Neuronal stem cell (in vitro differentiated cells): ENCODE data around the gene RPL38.

ENCODE experiments used
- DNase-seq: peaks from one replicate; pipeline ENCODE4 v3.0.0-alpha.2; 2013; ENCODE audit warnings: low spot score
- H2AFZ ChIP-seq: one replicate; pipeline ENCODE4 v1.6.1; 2013; ENCODE audit warnings: mild to moderate bottlenecking, low read length, inconsistent platforms
- H2AK5ac ChIP-seq: 2 replicates; pipeline ENCODE4 v1.6.1; 2013; ENCODE audit warnings: low read depth, mild to moderate bottlenecking, inconsistent platforms, low read length, moderate library complexity, mixed read lengths
- H2BK120ac ChIP-seq: 2 replicates; pipeline ENCODE4 v1.6.1; 2013; ENCODE audit warnings: low read depth, mild to moderate bottlenecking, inconsistent platforms, low read length, moderate library complexity, mixed read lengths
- H2BK12ac ChIP-seq: one replicate; pipeline ENCODE4 v1.6.1; 2013; ENCODE audit warnings: low read length, inconsistent platforms
- H2BK15ac ChIP-seq: 2 replicates; pipeline ENCODE4 v1.6.1; 2013; ENCODE audit warnings: mild to moderate bottlenecking, low read length, inconsistent platforms, mixed read lengths
- H2BK5ac ChIP-seq: one replicate; pipeline ENCODE4 v1.6.1; 2013; ENCODE audit warnings: inconsistent platforms, mild to moderate bottlenecking, low read length, moderate library complexity
- H3K14ac ChIP-seq: one replicate; pipeline ENCODE4 v1.6.1; 2013; ENCODE audit warnings: low read length, inconsistent platforms
- H3K18ac ChIP-seq: 2 replicates; pipeline ENCODE4 v1.6.1; 2013; ENCODE audit warnings: low read length, inconsistent platforms
- H3K23ac ChIP-seq: 2 replicates; pipeline ENCODE4 v1.6.1; 2013; ENCODE audit warnings: low read depth, mild to moderate bottlenecking, mixed read lengths, low read length, inconsistent platforms; ENCODE audit not compliant: poor library complexity
- H3K27ac ChIP-seq: replicated peaks from 3 replicates; pipeline ENCODE4 v1.5.1; 2013; ENCODE audit warnings: low read length, inconsistent platforms
- H3K27me3 ChIP-seq, 3 experiments: 2 replicates each; pipeline ENCODE4 v1.6.1; 2013; ENCODE audit warnings: low read length in 3 of 3, mild to moderate bottlenecking in 2 of 3, inconsistent platforms in 1 of 3, low read depth in 1 of 3, mixed read lengths in 1 of 3, moderate library complexity in 1 of 3; ENCODE audit not compliant: control insufficient read depth in 3 of 3, insufficient read depth in 3 of 3
- H3K36me3 ChIP-seq, 2 donors: replicated peaks in 1 of 2; 2 replicates each; pipeline ENCODE4 v1.6.1; 2013; ENCODE audit warnings: low read length in 2 of 2; ENCODE audit not compliant: control insufficient read depth in 2 of 2, insufficient read depth in 2 of 2
- H3K4ac ChIP-seq: 2 replicates; pipeline ENCODE4 v1.6.1; 2013; ENCODE audit warnings: inconsistent platforms, mild to moderate bottlenecking, low read length, moderate library complexity
- H3K4me1 ChIP-seq, 2 donors: 1 replicate in 1 of 2; 2 replicates in 1 of 2; pipeline ENCODE4 v1.6.1; 2013; ENCODE audit warnings: low read length in 2 of 2, low read depth in 1 of 2; ENCODE audit not compliant: control insufficient read depth in 2 of 2, insufficient read depth in 1 of 2
- H3K4me2 ChIP-seq: one replicate; pipeline ENCODE4 v1.6.1; 2013; ENCODE audit warnings: mild to moderate bottlenecking, low read length, inconsistent platforms; ENCODE audit not compliant: insufficient read depth, poor library complexity, severe bottlenecking
- H3K4me3 ChIP-seq, 2 donors: 2 replicates each; pipeline ENCODE4 v1.5.1; 2013; ENCODE audit warnings: low read length in 2 of 2, mild to moderate bottlenecking in 2 of 2, inconsistent platforms in 1 of 2, moderate library complexity in 1 of 2
- H3K79me1 ChIP-seq: one replicate; pipeline ENCODE4 v1.6.1; 2013; ENCODE audit warnings: low read depth, mild to moderate bottlenecking, inconsistent platforms, low read length, moderate library complexity
- H3K9ac ChIP-seq: one replicate; pipeline ENCODE4 v1.6.1; 2013; ENCODE audit warnings: mild to moderate bottlenecking, low read depth, low read length, inconsistent platforms; ENCODE audit not compliant: poor library complexity
- H3K9me3 ChIP-seq, 2 donors: replicated peaks in 1 of 2; 2 replicates each; pipeline versions ENCODE3 to v1.6.1; 2013; ENCODE audit warnings: low read length in 2 of 2, mild to moderate bottlenecking in 2 of 2, inconsistent platforms in 1 of 2, low read depth in 1 of 2, mixed read lengths in 1 of 2, moderate library complexity in 1 of 2; ENCODE audit not compliant: control insufficient read depth in 2 of 2, insufficient read depth in 1 of 2
- H4K8ac ChIP-seq: one replicate; pipeline ENCODE4 v1.6.1; 2013; ENCODE audit warnings: low read depth, mild to moderate bottlenecking, inconsistent platforms, low read length, moderate library complexity
- H4K91ac ChIP-seq: one replicate; pipeline ENCODE4 v1.6.1; 2013; ENCODE audit warnings: low read length, low read depth, mild to moderate bottlenecking, inconsistent platforms; ENCODE audit not compliant: poor library complexity
- WGBS, 2 donors: extraction: QIAGEN DNeasy Blood & Tissue Kit; methylation state at CpG; one replicate each; pipeline ENCODE4 v1.1.7; 2013; ENCODE audit warnings: missing lambda C conversion rate in 2 of 2, mixed read lengths in 1 of 2; ENCODE audit not compliant: insufficient read length in 2 of 2, insufficient replicate concordance in 1 of 2; ENCODE audit errors: extremely low coverage in 2 of 2; 5-methylcytosine and 5-hydroxymethylcytosine counted together

Gene RPL38

GRCh38 chr17:74194682-74195081 is 8.8 kb upstream of the RPL38 start:
- H3K9ac ChIP-seq: no peak overlapping the region

GRCh38 chr17:74196541-74197317 is 6.7 kb upstream of the RPL38 start:
- no peak overlapping the region for H3K23ac ChIP-seq
- H3K27ac ChIP-seq: no peak overlapping the region
- H2BK5ac ChIP-seq: no peak overlapping the region
- no peak for DNase-seq
- H4K91ac ChIP-seq: no peak overlapping the region
- H2BK120ac ChIP-seq: no peak overlapping the region
- peak overlapping the region; percentile 49 for H2BK15ac ChIP-seq
- no peak overlapping the region for H3K4me2 ChIP-seq
- H3K79me1 ChIP-seq: no peaks in the 10 kb centered on the region
- H3K27me3 ChIP-seq: peaks cover 0 to 66% (median 5%) of the 10 kb centered on the region in 3 experiments
- H3K4ac ChIP-seq: no peak overlapping the region
- H3K36me3 ChIP-seq: no peaks in the 10 kb centered on the region
- H3K4me1 ChIP-seq: peaks cover 8 to 10% of the 10 kb centered on the region in 2 donors
- peak overlapping the region; percentile 7 for H2AFZ ChIP-seq
- H3K4me3 ChIP-seq: no peak overlapping the region
- peak overlapping the region; percentile 46 for H2BK12ac ChIP-seq
- no peak overlapping the region for H4K8ac ChIP-seq
- H2AK5ac ChIP-seq: no peak overlapping the region
- H3K9ac ChIP-seq: peak overlapping the region; percentile 24
- WGBS, 2 donors: no CpG with 5 or more reads among the region's 30 CpGs
- no peaks in the 10 kb centered on the region for H3K9me3 ChIP-seq
- H3K14ac ChIP-seq: peak overlapping the region; percentile 25
- peak overlapping the region; percentile 58 for H3K18ac ChIP-seq

More at GRCh38 chr17:74194682-74195081, 8.8 kb upstream of the RPL38 start:
- Histone ChIP-seq H3K23ac (no peak overlapping the region), H2BK120ac (no peak overlapping the region), H2AFZ (no peak overlapping the region), H3K4me2 (no peak overlapping the region), H2AK5ac (no peak overlapping the region), H3K27me3 (peaks cover 0 to 55% (median 2%) of the 10 kb centered on the region in 3 experiments), H3K36me3 (no peaks in the 10 kb centered on the region), H3K9me3 (no peaks in the 10 kb centered on the region), H3K27ac (no peak overlapping the region), H3K4me1 (peaks cover 8 to 9% of the 10 kb centered on the region in 2 donors), H3K79me1 (no peaks in the 10 kb centered on the region), H4K91ac (no peak overlapping the region), H3K4me3 (no peak overlapping the region), H3K18ac (no peak overlapping the region), H3K4ac (no peak overlapping the region), H3K14ac (no peak overlapping the region), H2BK12ac (no peak overlapping the region), H2BK5ac (no peak overlapping the region), H2BK15ac (no peak overlapping the region), H4K8ac (no peak overlapping the region)
- WGBS, 2 donors: no CpG with 5 or more reads among the region's 9 CpGs
- no peak for DNase-seq

- WGBS, 2 donors: no CpG with 5 or more reads among the region's 2 CpGs
- H3K27me3 ChIP-seq: peaks cover 0 to 70% (median 5%) of the 10 kb centered on the region in 3 experiments
- no peak overlapping the region for H4K8ac ChIP-seq
These were observed 5.7 kb upstream of the RPL38 start for GRCh38 chr17:74197801-74198200.

GRCh38 chr17:74198694-74199093 is 4.8 kb upstream of the RPL38 start:
- Histone ChIP-seq H3K14ac (no peak overlapping the region), H3K27me3 (peaks cover 0 to 66% (median 5%) of the 10 kb centered on the region in 3 experiments), H4K91ac (no peak overlapping the region), H3K23ac (no peak overlapping the region), H3K18ac (no peak overlapping the region), H3K4me3 (no peak overlapping the region), H3K79me1 (no peaks in the 10 kb centered on the region), H2AK5ac (no peak overlapping the region), H3K9ac (no peak overlapping the region), H2BK5ac (no peak overlapping the region), H3K27ac (no peak overlapping the region), H3K36me3 (no peaks in the 10 kb centered on the region), H2AFZ (no peak overlapping the region), H2BK120ac (no peak overlapping the region), H3K4ac (no peak overlapping the region), H3K4me1 (peaks cover 11 to 14% of the 10 kb centered on the region in 2 donors), H2BK12ac (no peak overlapping the region), H4K8ac (no peak overlapping the region), H3K4me2 (no peak overlapping the region), H2BK15ac (no peak overlapping the region), H3K9me3 (no peaks in the 10 kb centered on the region)
- no CpG with 5 or more reads among the region's 6 CpGs for WGBS, 2 donors
- DNase-seq: no peak

More at GRCh38 chr17:74197801-74198200, 5.7 kb upstream of the RPL38 start:
- Histone ChIP-seq H3K9me3 (no peaks in the 10 kb centered on the region), H2AFZ (no peak overlapping the region), H2BK15ac (no peak overlapping the region), H3K36me3 (no peaks in the 10 kb centered on the region), H3K23ac (no peak overlapping the region), H2AK5ac (no peak overlapping the region), H3K4ac (no peak overlapping the region), H3K27ac (no peak overlapping the region), H3K4me2 (no peak overlapping the region), H3K4me1 (peaks cover 8 to 10% of the 10 kb centered on the region in 2 donors), H3K9ac (no peak overlapping the region), H2BK5ac (no peak overlapping the region), H3K14ac (no peak overlapping the region), H3K18ac (no peak overlapping the region), H2BK120ac (no peak overlapping the region), H4K91ac (no peak overlapping the region), H2BK12ac (no peak overlapping the region), H3K4me3 (no peak overlapping the region), H3K79me1 (no peaks in the 10 kb centered on the region)
- DNase-seq: no peak
